Body of pancreas (tissue), 4 donors: Measurements from ENCODE around the gene DHFR2. TPM values are rescaled to one million over a fixed set of nuclear protein-coding genes. Genes with fewer than 3 reads are reported as not detected.

Source experiments
- ATAC-seq: fragments of 150-250 bp; one replicate; pipeline ENCODE4 v1.9.1; 2016
- DNase-seq, 4 donors: peaks; one replicate each; pipeline ENCODE4 v3.0.0-alpha.2; 2019
- H3K27ac ChIP-seq, 4 donors: fragments of 200-600 bp; sonication (generic); 1 replicate in 3 of 4; 2 replicates in 1 of 4; pipeline versions ENCODE4 v1.5.1 to v1.6.1; 2016 to 2019; ENCODE audit warnings: mild to moderate bottlenecking in 1 of 4, mixed read lengths in 1 of 4, moderate library complexity in 1 of 4
- H3K27me3 ChIP-seq, 2 donors: fragments of 200-600 bp; sonication (generic); one replicate each; pipeline ENCODE4 v1.6.0; 2016; ENCODE audit warnings: mild to moderate bottlenecking in 1 of 2
- H3K36me3 ChIP-seq, 2 donors: fragments of 200-600 bp; sonication (generic); replicated peaks in 1 of 2; 2 replicates each; pipeline ENCODE4 v1.5.1; 2016; ENCODE audit warnings: low read depth in 2 of 2; ENCODE audit not compliant: insufficient read depth in 1 of 2
- H3K4me1 ChIP-seq: fragments of 200-600 bp; sonication (generic); one replicate; pipeline ENCODE4 v1.6.0; 2016
- H3K4me3 ChIP-seq, 2 donors: fragments of 200-600 bp; sonication (generic); 1 replicate in 1 of 2; 2 replicates in 1 of 2; pipeline ENCODE4 v1.5.1; 2016 to 2019
- H3K9me3 ChIP-seq, 3 donors: fragments of 200-600 bp; sonication (generic); 1 replicate in 2 of 3; 2 replicates in 1 of 3; pipeline ENCODE4 v1.5.1; 2016
- POLR2A ChIP-seq, 3 donors: fragments of 450-650 bp; IDR thresholded peaks; one replicate each; pipeline ENCODE4 v1.6.1; 2016; ENCODE audit warnings: antibody characterized with exemption in 3 of 3, mild to moderate bottlenecking in 2 of 3
- WGBS, 2 donors: methylation state at CpG; one replicate each; pipeline ENCODE4 v1.1.5; 2017; 5-methylcytosine and 5-hydroxymethylcytosine counted together
- intact Hi-C: fragments of 100-400 bp; cut with DNase I; formaldehyde crosslinking; loops from one replicate; pipeline ENCODE4 v1.15.1; 2023
- total RNA-seq, 2 donors: library from RNA; depleted of rRNA; stranded (reverse); fragments of >200 nt; gene quantifications; one replicate each; pipeline ENCODE4 v1.1.0, GENCODE V29; 2016
- TF ChIP-seq, protein P1 (sequence below), 7 experiments: fragments of 450-650 bp in 4 of 7; fragments of 200-600 bp in 3 of 7; sonication (generic) in 3 of 7; IDR thresholded peaks; one replicate each; pipeline ENCODE4 v1.5.1; 2016 to 2019; ENCODE audit warnings: antibody characterized with exemption in 7 of 7

Gene DHFR2
- total RNA-seq, 2 donors from 2014 or later: 2.6 to 6.2 TPM

DNA sequence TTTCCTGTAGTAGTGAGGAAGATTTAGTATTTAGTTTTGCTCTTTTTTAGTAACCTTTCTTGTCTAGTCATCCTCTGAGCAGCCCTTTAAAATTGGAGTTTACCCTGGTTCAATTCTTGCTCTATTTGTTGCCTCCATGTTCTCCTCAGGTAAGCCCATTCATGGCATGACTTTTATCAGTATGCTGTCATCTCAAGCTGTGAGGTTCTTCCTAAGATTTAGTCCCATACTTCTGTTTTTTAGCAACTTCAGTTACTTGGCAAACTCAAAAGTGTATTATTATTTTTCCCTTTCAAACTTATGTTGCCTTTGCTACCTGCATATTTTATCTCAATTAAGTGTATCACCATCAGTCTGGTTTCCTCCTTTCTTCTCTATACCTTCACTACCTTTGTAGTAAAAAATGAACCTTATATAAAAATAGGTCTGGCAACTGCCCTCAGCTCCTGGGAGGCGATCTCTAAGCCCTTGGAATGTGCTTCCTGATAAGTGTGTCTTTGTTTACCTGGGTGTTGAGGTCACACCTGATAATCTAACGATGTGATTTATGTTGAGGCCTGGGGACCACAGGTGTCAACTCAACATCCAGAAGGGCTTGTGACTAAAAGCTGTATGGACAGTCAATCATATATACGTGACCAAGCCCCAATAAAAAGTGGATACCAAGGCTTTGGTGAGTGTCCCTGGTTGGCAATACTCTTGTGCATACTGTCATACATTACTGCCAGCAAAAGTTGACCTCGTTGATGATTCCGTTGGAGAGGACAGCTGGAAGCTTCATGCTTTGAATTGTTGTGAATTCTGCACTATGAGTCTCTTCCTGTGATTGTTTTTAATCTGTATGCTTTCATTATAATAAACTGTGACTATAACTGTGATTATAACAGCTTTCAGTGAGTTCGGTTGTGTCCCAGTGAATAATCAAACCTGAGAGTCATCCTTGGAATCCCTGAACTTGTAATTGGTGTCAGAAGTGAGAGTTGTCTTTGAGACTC lies 4.1 kb upstream of the DHFR2 start:
- H3K36me3 ChIP-seq: no peaks in the 10 kb centered on the region
- H3K9me3 ChIP-seq: no peaks in the 10 kb centered on the region
- ATAC-seq: no peak
- H3K27me3 ChIP-seq: no peaks in the 10 kb centered on the region
- peaks cover 38% of the 10 kb centered on the region for H3K4me1 ChIP-seq
- no peak for DNase-seq
- intact Hi-C loops: loop anchor here (10.0 kb wide), 1 partner anchor 92 kb away; the partner anchor contains the start of gene PROS1
- H3K4me3 ChIP-seq: no peak overlapping the region
- H3K27ac ChIP-seq: peak overlapping the region in 1 of 4 donors; percentile 5
- 58 to 66% methylated on average over 6 of the region's 6 CpGs for WGBS, 2 donors
- TF ChIP-seq, protein P1, sequence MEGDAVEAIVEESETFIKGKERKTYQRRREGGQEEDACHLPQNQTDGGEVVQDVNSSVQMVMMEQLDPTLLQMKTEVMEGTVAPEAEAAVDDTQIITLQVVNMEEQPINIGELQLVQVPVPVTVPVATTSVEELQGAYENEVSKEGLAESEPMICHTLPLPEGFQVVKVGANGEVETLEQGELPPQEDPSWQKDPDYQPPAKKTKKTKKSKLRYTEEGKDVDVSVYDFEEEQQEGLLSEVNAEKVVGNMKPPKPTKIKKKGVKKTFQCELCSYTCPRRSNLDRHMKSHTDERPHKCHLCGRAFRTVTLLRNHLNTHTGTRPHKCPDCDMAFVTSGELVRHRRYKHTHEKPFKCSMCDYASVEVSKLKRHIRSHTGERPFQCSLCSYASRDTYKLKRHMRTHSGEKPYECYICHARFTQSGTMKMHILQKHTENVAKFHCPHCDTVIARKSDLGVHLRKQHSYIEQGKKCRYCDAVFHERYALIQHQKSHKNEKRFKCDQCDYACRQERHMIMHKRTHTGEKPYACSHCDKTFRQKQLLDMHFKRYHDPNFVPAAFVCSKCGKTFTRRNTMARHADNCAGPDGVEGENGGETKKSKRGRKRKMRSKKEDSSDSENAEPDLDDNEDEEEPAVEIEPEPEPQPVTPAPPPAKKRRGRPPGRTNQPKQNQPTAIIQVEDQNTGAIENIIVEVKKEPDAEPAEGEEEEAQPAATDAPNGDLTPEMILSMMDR (IDR thresholded peaks at IDR 0.05): no peak
- no peak for TF ChIP-seq POLR2A (IDR thresholded peaks at IDR 0.05)

DNA sequence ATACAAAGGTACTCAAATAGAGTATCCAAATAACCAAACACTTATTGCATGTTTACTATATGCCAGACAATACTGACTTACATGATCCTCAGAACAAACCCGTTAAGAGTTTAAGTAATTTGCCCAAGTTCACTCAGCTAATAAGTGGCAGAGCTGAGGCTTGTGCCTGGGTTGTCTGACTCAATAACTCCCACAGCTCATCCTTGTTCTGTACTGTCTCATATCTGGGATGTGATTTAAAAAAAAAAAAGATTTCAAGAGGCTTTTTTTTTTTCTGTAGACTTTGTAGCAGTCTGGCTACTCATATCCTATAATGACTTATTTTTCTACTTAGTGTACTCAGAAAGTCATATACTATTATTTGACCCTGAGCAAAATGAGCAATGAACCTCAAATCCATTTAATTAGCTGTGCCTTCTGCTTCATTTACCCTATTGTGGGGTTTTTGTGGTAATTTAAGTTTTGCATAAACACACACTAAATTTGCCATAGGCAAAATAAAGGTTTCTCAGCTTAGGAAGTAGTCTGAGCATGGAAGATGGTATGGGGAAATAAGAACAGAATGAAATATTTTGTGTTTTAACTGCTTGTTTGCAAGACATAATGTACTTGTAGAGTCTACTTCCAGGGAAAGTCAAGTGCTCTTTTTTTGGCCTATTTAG lies 3.2 kb upstream of the DHFR2 start:
- peaks cover 39% of the 10 kb centered on the region for H3K4me1 ChIP-seq
- H3K27me3 ChIP-seq: no peaks in the 10 kb centered on the region
- H3K4me3 ChIP-seq: no peak overlapping the region
- H3K9me3 ChIP-seq: no peaks in the 10 kb centered on the region
- DNase-seq (no peak), ATAC-seq (no peak)
- intact Hi-C loops: loop anchor here (10.0 kb wide), 1 partner anchor 91 kb away; the partner anchor contains the start of gene PROS1
- TF ChIP-seq, protein P1 (IDR thresholded peaks at IDR 0.05): no peak
- WGBS, 2 donors: 88% methylated on average over 1 of the region's 1 CpG
- no peak overlapping the region for H3K27ac ChIP-seq
- H3K36me3 ChIP-seq: no peaks in the 10 kb centered on the region

DNA sequence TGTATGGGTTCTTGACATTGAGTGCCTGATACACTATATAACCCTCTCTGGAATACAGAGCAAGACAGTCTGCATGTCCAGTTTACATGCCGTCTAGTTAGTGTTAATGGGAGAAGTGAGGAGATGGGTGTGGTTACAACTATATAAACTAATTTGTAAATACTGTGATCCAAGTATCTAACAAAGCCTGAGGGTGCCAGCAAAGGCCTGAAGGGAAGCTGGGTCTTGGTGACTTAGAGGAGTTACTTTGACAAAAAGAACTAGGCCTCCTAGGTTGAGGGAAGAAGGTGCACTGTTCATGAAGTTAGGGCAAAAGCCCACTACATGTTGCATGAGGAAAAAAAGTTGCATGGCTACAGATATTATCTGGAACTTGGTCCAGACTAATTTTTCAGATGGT lies 2.4 kb upstream of the DHFR2 start:
- no peak for TF ChIP-seq POLR2A (IDR thresholded peaks at IDR 0.05)
- TF ChIP-seq, protein P1 (IDR thresholded peaks at IDR 0.05): no peak

DNA sequence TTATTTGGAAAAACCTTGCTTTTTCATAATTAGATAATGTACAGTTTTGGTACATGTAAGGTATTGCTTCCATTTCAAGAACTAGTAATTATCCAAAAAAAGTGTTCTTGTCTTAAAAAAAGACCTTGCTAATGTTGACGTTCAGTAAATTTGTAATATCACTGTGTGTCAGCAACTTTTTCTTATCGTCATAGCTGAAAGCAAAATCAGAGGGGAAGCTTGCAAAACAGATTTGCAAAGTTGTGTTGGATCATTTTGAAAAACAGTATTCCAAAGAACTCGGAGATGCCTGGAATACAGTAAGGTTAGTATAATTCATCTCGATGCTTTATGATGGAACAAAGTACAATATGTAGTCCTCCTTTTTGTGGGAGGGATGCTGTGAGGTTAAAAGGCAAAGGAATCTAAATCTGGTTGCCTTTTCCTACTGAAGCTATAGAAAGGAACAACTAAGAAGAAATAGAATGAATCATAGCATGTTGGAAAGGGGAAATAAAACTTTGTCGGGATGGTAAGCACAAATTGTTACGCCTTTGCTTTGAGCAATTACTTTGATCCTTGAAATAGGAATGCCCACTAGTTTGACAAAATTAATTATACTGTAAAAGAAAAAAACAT lies 1.6 kb upstream of the DHFR2 start:
- TF ChIP-seq, protein P1 (IDR thresholded peaks at IDR 0.05): no peak
- no peak for TF ChIP-seq POLR2A (IDR thresholded peaks at IDR 0.05)
- H3K4me1 ChIP-seq: peaks cover 39% of the 10 kb centered on the region
- no peak for ATAC-seq
- intact Hi-C loops: loop anchor here (10.0 kb wide), 1 partner anchor 90 kb away; the partner anchor contains the start of gene PROS1
- DNase-seq: no peak
- H3K4me3 ChIP-seq: no peak overlapping the region
- H3K27ac ChIP-seq: no peak overlapping the region
- H3K9me3 ChIP-seq: no peaks in the 10 kb centered on the region
- H3K36me3 ChIP-seq: peaks cover 0 to 2% of the 10 kb centered on the region in 2 donors
- 68 to 76% methylated on average over 6 of the region's 6 CpGs for WGBS, 2 donors
- H3K27me3 ChIP-seq: no peaks in the 10 kb centered on the region

More for the DNA sequence above, 2.4 kb upstream of the DHFR2 start:
- H3K9me3 ChIP-seq: no peaks in the 10 kb centered on the region
- no peak for ATAC-seq
- H3K27me3 ChIP-seq: no peaks in the 10 kb centered on the region
- no peak overlapping the region for H3K4me3 ChIP-seq
- peaks cover 0 to 2% of the 10 kb centered on the region in 2 donors for H3K36me3 ChIP-seq
- 48 to 57% methylated on average over 1 of the region's 1 CpG for WGBS, 2 donors
- peaks cover 39% of the 10 kb centered on the region for H3K4me1 ChIP-seq
- no peak for DNase-seq
- intact Hi-C loops: loop anchor here (10.0 kb wide), 1 partner anchor 90 kb away; the partner anchor contains the start of gene PROS1
- H3K27ac ChIP-seq: no peak overlapping the region
